KOPT-K1 (cell line): ENCODE measurements around the gene NSDHL.

Experiments used
- H3K27ac ChIP-seq: fragments of 200-600 bp; sonication (generic); 2 replicates; pipeline ENCODE4 v1.5.1; 2016; ENCODE audit warnings: antibody characterized with exemption, mild to moderate bottlenecking, low read depth, low read length; ENCODE audit not compliant: poor library complexity, severe bottlenecking
- H3K36me3 ChIP-seq: fragments of 200-600 bp; sonication (generic); 2 replicates; pipeline ENCODE4 v1.5.1; 2017; ENCODE audit warnings: antibody characterized with exemption, mild to moderate bottlenecking, low read length, moderate library complexity; ENCODE audit not compliant: insufficient read depth
- H3K9me3 ChIP-seq: fragments of 200-600 bp; sonication (generic); 2 replicates; pipeline ENCODE4 v1.5.1; 2017; ENCODE audit warnings: antibody characterized with exemption, low read length, mild to moderate bottlenecking; ENCODE audit not compliant: insufficient read depth, poor library complexity, severe bottlenecking

NSDHL gene

GRCh38 chrX:152866386-152866785, 35.5 kb downstream of the NSDHL start:
- peaks cover 94% of the 10 kb centered on the region for H3K36me3 ChIP-seq
- H3K27ac ChIP-seq: no peak overlapping the region
- H3K9me3 ChIP-seq: no peaks in the 10 kb centered on the region

DNA sequence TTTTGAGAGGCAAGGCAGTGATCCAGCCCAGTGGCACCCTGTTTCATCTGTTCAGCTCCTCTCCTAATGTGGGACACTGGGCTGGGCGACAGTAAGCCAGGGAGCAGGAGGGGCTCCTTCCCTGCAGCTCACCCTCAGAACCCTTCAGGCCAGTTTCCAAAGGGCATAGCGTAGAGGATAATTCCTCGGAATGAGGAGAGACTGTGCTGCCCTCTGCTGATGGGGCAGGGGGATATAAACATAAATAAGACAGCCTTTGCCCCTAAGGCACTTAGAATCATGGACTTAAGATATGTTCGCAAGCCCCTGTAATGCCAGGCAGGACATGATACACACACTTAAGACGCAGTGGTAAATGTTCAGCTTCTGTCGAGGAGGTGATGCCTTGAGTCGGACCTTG, 39.1 kb downstream of the NSDHL start:
- no peaks in the 10 kb centered on the region for H3K9me3 ChIP-seq
- peaks cover 61% of the 10 kb centered on the region; the same call in 1 of the 2 replicates for H3K36me3 ChIP-seq
- H3K27ac ChIP-seq: no peak overlapping the region

GRCh38 chrX:152871260-152871659, 40.4 kb downstream of the NSDHL start:
- peaks cover 48% of the 10 kb centered on the region; the same call in 1 of the 2 replicates for H3K36me3 ChIP-seq

GRCh38 chrX:152872522-152872921, 41.7 kb downstream of the NSDHL start:
- Histone ChIP-seq H3K36me3 (peaks cover 37% of the 10 kb centered on the region; the same call in 1 of the 2 replicates), H3K27ac (no peak overlapping the region), H3K9me3 (no peaks in the 10 kb centered on the region)

More at GRCh38 chrX:152871260-152871659, 40.4 kb downstream of the NSDHL start:
- no peaks in the 10 kb centered on the region for H3K9me3 ChIP-seq
- H3K27ac ChIP-seq: no peak overlapping the region

DNA sequence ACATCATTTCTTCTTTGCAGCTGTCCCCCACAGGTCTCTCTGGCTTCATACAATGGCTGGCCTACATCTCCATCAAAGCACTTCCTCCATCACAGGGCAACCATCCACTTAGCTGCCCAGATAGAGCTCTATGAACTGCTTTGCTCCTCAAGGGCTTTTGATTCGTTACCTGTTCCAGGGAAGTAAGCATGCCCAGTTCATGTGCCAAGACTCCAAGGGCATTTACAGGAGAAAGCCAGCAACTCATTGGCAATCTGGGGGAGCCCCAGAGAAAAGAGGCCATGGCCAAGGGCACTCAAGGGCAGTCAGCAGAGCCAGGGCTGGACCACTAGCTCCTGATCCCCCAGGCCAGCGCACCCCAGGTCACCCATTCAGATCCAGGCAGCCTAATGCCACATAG, 42.5 kb downstream of the NSDHL start:
- Histone ChIP-seq H3K36me3 (peaks cover 30% of the 10 kb centered on the region; the same call in 1 of the 2 replicates), H3K9me3 (no peaks in the 10 kb centered on the region), H3K27ac (no peak overlapping the region)

DNA sequence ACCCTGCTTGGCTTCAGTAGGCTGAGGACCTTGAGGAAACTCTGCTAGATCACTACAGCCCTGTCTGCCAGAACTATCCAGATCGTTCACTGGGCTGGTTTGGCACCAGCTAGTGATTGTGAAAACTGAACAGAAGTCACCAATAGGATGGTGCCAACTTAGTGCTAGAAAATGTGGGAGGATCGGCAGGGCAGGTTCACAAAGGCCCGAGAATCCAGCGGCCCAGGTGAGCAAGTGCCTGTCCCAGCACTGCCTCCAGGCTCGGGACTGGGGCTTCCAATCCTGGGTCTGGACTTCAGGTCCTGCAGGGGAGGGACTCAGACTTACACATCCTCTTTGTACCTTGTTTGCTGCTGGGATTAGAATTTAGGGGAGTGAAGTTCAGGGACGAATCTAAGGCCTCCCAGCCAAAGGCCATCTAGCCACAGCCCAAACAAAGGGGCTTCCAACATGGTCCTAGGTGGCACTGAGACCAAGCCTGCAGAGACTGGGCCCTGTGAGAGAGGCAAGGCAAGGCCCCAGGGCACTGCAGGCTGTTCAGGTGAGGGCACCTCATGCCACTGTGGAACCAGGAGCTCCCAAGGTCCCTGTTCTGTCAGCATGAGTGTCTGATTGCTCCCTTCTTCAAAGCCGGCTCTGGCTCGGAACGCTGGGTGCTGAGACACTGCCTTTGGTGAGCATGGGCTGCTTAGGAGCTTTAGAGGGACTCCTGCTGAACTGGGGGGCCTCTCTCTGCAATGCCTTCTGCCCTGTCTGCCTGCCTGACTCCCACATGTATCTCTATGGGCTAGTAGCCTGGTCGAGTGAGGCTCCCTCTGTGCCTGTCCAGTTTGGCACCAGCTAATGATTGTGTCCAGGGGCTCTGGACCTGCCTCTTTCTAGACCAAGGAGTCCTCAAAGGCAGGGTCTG, 46.3 kb downstream of the NSDHL start:
- no peaks in the 10 kb centered on the region for H3K9me3 ChIP-seq
- no peak overlapping the region for H3K27ac ChIP-seq
- H3K36me3 ChIP-seq: no peaks in the 10 kb centered on the region

DNA sequence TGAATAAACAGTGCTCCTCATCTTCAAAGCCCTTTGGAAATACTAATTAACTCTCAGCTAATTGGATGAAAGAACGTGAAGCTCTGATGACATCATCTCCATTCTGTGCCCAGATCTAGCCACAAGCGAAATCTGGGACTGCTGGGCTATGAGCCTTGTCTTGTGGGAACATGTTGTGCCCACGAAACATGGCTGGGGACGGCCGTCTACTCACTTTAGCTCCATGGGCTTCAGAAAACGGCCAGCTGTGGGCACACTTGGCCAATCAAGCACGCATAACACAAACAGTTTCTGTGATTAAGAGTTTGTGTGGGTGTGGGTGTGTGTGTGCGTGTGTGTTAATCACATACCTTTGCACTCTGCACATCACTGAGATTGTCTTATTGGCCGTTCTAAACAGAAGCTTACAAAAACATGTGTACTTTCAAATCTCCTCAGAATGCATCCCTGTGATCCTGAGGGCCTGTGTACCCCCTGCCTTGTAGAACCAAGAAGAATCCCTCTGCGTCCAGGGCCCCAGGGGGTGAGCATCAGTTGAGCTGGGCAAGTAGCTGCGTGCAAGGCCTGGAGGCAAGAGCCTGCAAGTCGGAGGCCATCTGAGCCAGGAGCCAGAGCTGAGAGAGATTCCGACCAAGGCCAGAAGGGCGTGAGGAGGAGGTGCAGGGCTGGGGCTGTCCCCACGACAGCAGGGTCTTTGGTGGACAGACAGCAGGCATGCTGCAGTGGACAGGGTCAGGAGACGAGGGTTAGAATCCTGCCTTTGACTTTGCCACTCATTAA, 48.3 kb downstream of the NSDHL start:
- H3K36me3 ChIP-seq: no peaks in the 10 kb centered on the region
- no peaks in the 10 kb centered on the region for H3K9me3 ChIP-seq
- H3K27ac ChIP-seq: no peak overlapping the region

DNA sequence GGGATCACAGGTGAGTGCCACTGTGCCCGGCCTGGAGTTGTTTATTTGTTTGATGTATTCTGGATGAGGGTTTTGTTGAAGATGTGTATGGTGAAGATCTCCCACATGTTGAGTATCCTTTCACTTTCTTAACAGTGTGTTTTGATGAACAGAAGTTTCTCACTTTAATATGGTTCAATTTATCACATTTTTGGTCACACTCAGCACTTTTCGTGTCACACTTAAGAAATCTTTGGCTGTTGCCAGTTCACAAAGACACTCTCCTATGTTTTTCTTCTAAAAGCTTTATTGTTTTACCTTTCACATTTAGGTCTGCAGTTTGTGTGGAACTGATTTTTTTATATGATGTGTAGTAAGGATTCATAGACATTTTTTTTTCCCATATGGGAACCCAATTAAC, 50.4 kb downstream of the NSDHL start:
- Histone ChIP-seq H3K9me3 (no peaks in the 10 kb centered on the region), H3K27ac (no peak overlapping the region), H3K36me3 (no peaks in the 10 kb centered on the region)

GRCh38 chrX:152884171-152884570, 53.3 kb downstream of the NSDHL start:
- H3K27ac ChIP-seq: no peak overlapping the region

DNA sequence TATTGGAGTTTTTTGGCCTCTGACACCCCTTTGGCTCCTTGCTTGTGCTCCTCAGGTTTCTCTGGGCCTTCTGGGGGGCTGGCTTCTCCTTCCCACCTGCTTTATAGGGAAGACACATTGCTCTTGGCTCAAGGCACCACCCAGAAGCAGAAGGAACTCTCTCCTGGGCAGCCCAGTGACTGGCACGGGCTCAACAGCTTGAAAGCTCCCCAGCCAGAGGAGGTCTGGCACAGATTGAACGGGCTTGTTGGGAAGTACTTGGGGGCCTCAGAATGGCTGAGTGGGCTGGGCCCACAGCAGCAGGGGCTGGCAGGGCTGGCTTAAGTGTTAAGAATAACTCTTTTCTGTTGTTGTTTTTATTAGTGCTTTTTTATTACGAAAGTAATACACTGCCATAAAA, 55.9 kb downstream of the NSDHL start:
- Histone ChIP-seq H3K27ac (no peak overlapping the region), H3K36me3 (no peaks in the 10 kb centered on the region), H3K9me3 (no peaks in the 10 kb centered on the region)

More at GRCh38 chrX:152884171-152884570, 53.3 kb downstream of the NSDHL start:
- Histone ChIP-seq H3K36me3 (no peaks in the 10 kb centered on the region), H3K9me3 (no peaks in the 10 kb centered on the region)

DNA sequence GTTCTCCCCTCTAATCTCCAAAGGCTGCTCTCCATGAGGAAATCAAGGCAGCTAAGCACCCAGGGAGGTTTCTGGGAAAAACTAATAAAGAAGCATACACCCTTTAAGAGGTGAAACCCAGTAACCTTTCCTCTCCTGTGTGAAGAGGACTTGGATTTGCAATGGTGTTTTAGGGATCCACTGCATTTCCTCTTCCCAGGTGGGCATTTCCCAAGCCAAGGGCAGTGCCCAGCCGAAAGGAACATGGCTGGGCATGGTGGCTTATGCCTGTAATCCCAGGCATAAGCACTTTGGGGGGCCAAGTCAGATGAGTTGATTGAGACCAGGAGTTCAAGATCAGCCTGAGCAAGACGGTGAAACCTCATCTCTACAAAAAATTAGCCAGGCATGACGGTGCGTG, 61.6 kb downstream of the NSDHL start:
- no peak overlapping the region for H3K27ac ChIP-seq
- H3K9me3 ChIP-seq: no peaks in the 10 kb centered on the region
- no peaks in the 10 kb centered on the region for H3K36me3 ChIP-seq

- no peak overlapping the region for H3K27ac ChIP-seq
- no peaks in the 10 kb centered on the region for H3K9me3 ChIP-seq
- H3K36me3 ChIP-seq: no peaks in the 10 kb centered on the region
Measured at GRCh38 chrX:152892999-152893891, 62.4 kb downstream of the NSDHL start.

DNA sequence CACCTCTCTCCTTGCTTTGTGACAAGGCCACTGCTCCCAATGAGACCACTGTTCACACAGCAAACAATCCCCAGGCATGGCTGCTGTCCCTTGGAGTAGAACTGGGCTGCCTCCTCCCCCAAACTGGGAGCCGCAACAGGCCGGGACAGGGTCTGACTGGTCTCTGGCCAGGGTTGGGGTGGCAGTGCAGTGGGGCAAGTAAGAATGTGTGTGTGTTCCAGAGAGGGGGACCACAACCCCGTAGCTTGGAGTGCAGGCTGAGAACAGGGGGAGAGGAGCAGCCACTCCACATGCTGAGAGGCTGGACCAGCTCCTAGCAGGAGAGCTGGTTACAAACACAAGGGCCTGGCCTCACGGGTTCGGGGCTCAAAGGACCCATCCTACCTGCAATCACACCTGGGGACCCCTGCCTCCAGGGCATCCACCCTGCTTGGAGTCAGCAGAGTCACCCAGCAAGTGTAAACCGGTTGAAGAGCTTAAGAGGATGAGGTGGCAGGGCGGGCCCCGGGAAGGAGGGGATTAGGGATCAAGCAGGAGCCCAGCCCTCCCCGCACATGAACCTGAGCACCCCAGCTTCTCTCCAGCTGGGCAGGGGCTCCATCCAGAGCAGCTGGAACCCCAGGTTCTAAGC, 63.2 kb downstream of the NSDHL start:
- H3K9me3 ChIP-seq: no peaks in the 10 kb centered on the region
- H3K27ac ChIP-seq: no peak overlapping the region
- H3K36me3 ChIP-seq: no peaks in the 10 kb centered on the region

GRCh38 chrX:152895121-152895520, 64.3 kb downstream of the NSDHL start:
- no peak overlapping the region for H3K27ac ChIP-seq
- H3K36me3 ChIP-seq: no peaks in the 10 kb centered on the region
- no peaks in the 10 kb centered on the region for H3K9me3 ChIP-seq
